HCT116 (cell line): ENCODE data around the gene FBXW4. TPM values are rescaled to one million over a fixed set of nuclear protein-coding genes. Genes with fewer than 3 reads are reported as not detected.

Experiments
- ATAC-seq: fragments of 200-7000 bp; cut with Tn5 transposase; 2 replicates; pipeline ENCODE4 v1.9.1; 2020; ENCODE audit warnings: mild to moderate bottlenecking, moderate library complexity
- BruUV-seq: library from RNA; stranded (reverse); fragments of 400-500 nt; replicated peaks from 2 replicates; lab custom pipeline; 2021; lab: Mats Ljungman, UMichigan
- CTCF ChIA-PET: fragments of 300-600 bp; sonication (Branson Sonifier 250); formaldehyde crosslinking; loops from one replicate; lab custom pipeline; 2021; ENCODE audit warnings: antibody characterized with exemption; lab: Charles Lee
- POLR2A ChIA-PET: fragments of 300-600, 350-600 bp; sonication (Branson Sonifier 250); formaldehyde crosslinking; loops from one replicate; lab custom pipeline; 2021; ENCODE audit warnings: antibody characterized with exemption; lab: Charles Lee
- RAD21 ChIA-PET, 2 experiments: fragments of 300-600 bp; sonication (Branson Sonifier 250); formaldehyde crosslinking; loops; one replicate each; lab custom pipeline; 2023; ENCODE audit warnings: low total read pairs in 2 of 2; ENCODE audit not compliant: uncharacterized antibody in 2 of 2, unreplicated experiment in 2 of 2, low non-redundant PET in 1 of 2; lab: Charles Lee
- DNase-seq: peaks from one replicate; pipeline ENCODE4 v3.0.0-alpha.2; 2010; ENCODE audit warnings: low read depth, low spot score
- H2AFZ ChIP-seq: fragments of 200-600 bp; shearing (Covaris generic), sonication (generic); 2 replicates; pipeline ENCODE4 v1.6.1; 2017; ENCODE audit warnings: low read depth, mixed run types, mixed read lengths, antibody characterized with exemption, low read length; ENCODE audit not compliant: poor library complexity, severe bottlenecking
- H3K27ac ChIP-seq: 2 replicates; pipeline ENCODE4 v1.5.1; 2012; ENCODE audit warnings: low read depth, low read length
- H3K27me3 ChIP-seq: fragments of 200-600 bp; sonication (generic); 2 replicates; pipeline ENCODE4 v1.6.1; 2016; ENCODE audit warnings: mixed run types, low read length, mixed read lengths; ENCODE audit not compliant: insufficient read depth
- H3K36me3 ChIP-seq, 2 experiments: fragments of 200-500 bp in 1 of 2; fragments of 200-600 bp in 1 of 2; sonication (Bioruptor generic) in 1 of 2; sonication (generic) in 1 of 2; 2 replicates each; pipeline versions ENCODE4 v1.5.1 to v1.6.1; 2014 to 2016; ENCODE audit warnings: low read length in 2 of 2, inconsistent platforms in 1 of 2, mixed read lengths in 1 of 2, mixed run types in 1 of 2; ENCODE audit not compliant: insufficient read depth in 2 of 2, control insufficient read depth in 1 of 2
- H3K4me1 ChIP-seq, 2 experiments: fragments of 200-600 bp in 1 of 2; sonication (generic) in 1 of 2; 2 replicates each; pipeline versions ENCODE4 v1.5.1 to v1.6.1; 2012 to 2017; ENCODE audit warnings: low read length in 2 of 2, inconsistent platforms in 1 of 2, mild to moderate bottlenecking in 1 of 2, mixed read lengths in 1 of 2, mixed run types in 1 of 2, moderate library complexity in 1 of 2; ENCODE audit not compliant: insufficient read depth in 2 of 2, control insufficient read depth in 1 of 2
- H3K4me2 ChIP-seq: fragments of 200-600 bp; sonication (generic); 2 replicates; pipeline ENCODE4 v1.6.1; 2017; ENCODE audit warnings: mixed run types, low read length, mixed read lengths
- H3K4me3 ChIP-seq, 2 experiments: fragments of 200-600 bp in 1 of 2; sonication (generic) in 1 of 2; replicated peaks in 1 of 2; 2 replicates each; pipeline ENCODE4 v1.5.1; 2011 to 2016; ENCODE audit warnings: low read length in 2 of 2, control low read depth in 1 of 2, low read depth in 1 of 2, mild to moderate bottlenecking in 1 of 2, mixed read lengths in 1 of 2, mixed run types in 1 of 2
- H3K79me2 ChIP-seq: fragments of 200-600 bp; sonication (generic); 2 replicates; pipeline ENCODE4 v1.6.1; 2017; ENCODE audit warnings: mild to moderate bottlenecking, mixed run types, low read length, moderate library complexity, mixed read lengths; ENCODE audit not compliant: insufficient read depth
- H3K9ac ChIP-seq: fragments of 200-600 bp; sonication (generic); 2 replicates; pipeline ENCODE4 v1.6.1; 2016; ENCODE audit warnings: low read length, mixed read lengths
- H3K9me2 ChIP-seq: fragments of 200-600 bp; sonication (generic), shearing (Covaris generic); 2 replicates; pipeline ENCODE4 v1.6.1; 2017; ENCODE audit warnings: mixed run types, mild to moderate bottlenecking, moderate library complexity; ENCODE audit not compliant: insufficient read depth
- H3K9me3 ChIP-seq, 2 experiments: fragments of 200-500 bp in 1 of 2; fragments of 200-600 bp in 1 of 2; sonication (Bioruptor generic) in 1 of 2; sonication (generic) in 1 of 2; 2 replicates each; pipeline ENCODE4 v1.6.1; 2014 to 2017; ENCODE audit warnings: low read length in 2 of 2, mixed read lengths in 2 of 2, inconsistent platforms in 1 of 2, low read depth in 1 of 2, mild to moderate bottlenecking in 1 of 2, mixed run types in 1 of 2, moderate library complexity in 1 of 2; ENCODE audit not compliant: control insufficient read depth in 1 of 2, insufficient read depth in 1 of 2
- H4K20me1 ChIP-seq: fragments of 200-600 bp; sonication (generic), shearing (Covaris generic); 2 replicates; pipeline ENCODE4 v1.6.1; 2017; ENCODE audit warnings: mixed run types, mild to moderate bottlenecking, moderate library complexity; ENCODE audit not compliant: insufficient read depth
- CBX3 ChIP-seq: IDR thresholded peaks from 2 replicates; pipeline ENCODE4 v1.6.1; 2012; ENCODE audit warnings: low read depth
- CEBPB ChIP-seq: IDR thresholded peaks from 2 replicates; pipeline ENCODE4 v1.6.1; 2012; ENCODE audit warnings: low read depth
- EGR1 ChIP-seq: IDR thresholded peaks from 2 replicates; pipeline ENCODE4 v1.6.1; 2012; ENCODE audit warnings: low read depth
- ELF1 ChIP-seq: IDR thresholded peaks from 2 replicates; pipeline ENCODE4 v1.6.1; 2012; ENCODE audit warnings: low read depth, borderline replicate concordance
- POLR2AphosphoS5 ChIP-seq: IDR thresholded peaks from 2 replicates; pipeline ENCODE4 v1.6.1; 2011; ENCODE audit warnings: mild to moderate bottlenecking, low read depth, low read length, moderate library complexity
- SIN3A ChIP-seq: IDR thresholded peaks from 2 replicates; pipeline ENCODE4 v1.6.1; 2012; ENCODE audit warnings: low read depth
- SP1 ChIP-seq: IDR thresholded peaks from 2 replicates; pipeline ENCODE4 v1.6.1; 2012; ENCODE audit warnings: low read depth
- TCF7L2 ChIP-seq: IDR thresholded peaks from 2 replicates; pipeline ENCODE4 v1.7.0; 2011; ENCODE audit warnings: borderline replicate concordance, inconsistent platforms; ENCODE audit not compliant: insufficient read depth, insufficient read length; ENCODE audit errors: extremely low read depth
- YY1 ChIP-seq: IDR thresholded peaks from 2 replicates; pipeline ENCODE4 v1.6.1; 2011; ENCODE audit warnings: low read length, low read depth, moderate library complexity, mild to moderate bottlenecking; ENCODE audit not compliant: insufficient replicate concordance; ENCODE audit errors: extremely low read depth
- ZFX ChIP-seq: fragments of 450-650 bp; IDR thresholded peaks from 2 replicates; pipeline ENCODE4 v1.6.1; 2017
- intact Hi-C: fragments of 100-400 bp; cut with micrococcal nuclease; formaldehyde crosslinking; loops from 2 replicates; pipeline ENCODE4 v1.10.0; 2022
- total RNA-seq: library from RNA; stranded (reverse); gene quantifications from one replicate; pipeline ENCODE4 v1.2.1, GENCODE V29; 2021; ENCODE audit not compliant: unreplicated experiment
- TF ChIP-seq, protein P1 (sequence below): IDR thresholded peaks from 2 replicates; pipeline ENCODE4 v1.6.1; 2012; ENCODE audit warnings: low read depth
- TF ChIP-seq, protein P2 (sequence below): IDR thresholded peaks from 2 replicates; pipeline ENCODE4 v1.6.1; 2011; ENCODE audit warnings: mild to moderate bottlenecking, low read length, moderate library complexity; ENCODE audit not compliant: insufficient replicate concordance; ENCODE audit errors: extremely low read depth
- TF ChIP-seq, protein P3 (sequence below): IDR thresholded peaks from 2 replicates; pipeline ENCODE4 v1.6.1; 2012
- TF ChIP-seq, protein P4 (sequence below), 3 experiments: fragments of 200-600 bp in 1 of 3; sonication (generic) in 1 of 3; IDR thresholded peaks in 2 of 3; conservative IDR thresholded peaks in 1 of 3; 2 replicates each; pipeline ENCODE4 v1.5.1; 2012 to 2017; ENCODE audit warnings: low read depth in 2 of 3, low read length in 2 of 3, antibody characterized with exemption in 1 of 3, borderline replicate concordance in 1 of 3, control low read depth in 1 of 3, mild to moderate bottlenecking in 1 of 3, mixed read lengths in 1 of 3, mixed run types in 1 of 3, moderate library complexity in 1 of 3; ENCODE audit not compliant: insufficient read depth in 1 of 3
- TF ChIP-seq, protein P5 (sequence below): IDR thresholded peaks from 2 replicates; pipeline ENCODE4 v1.6.1; 2012

Gene FBXW4
- total RNA-seq, 1 experiment from 2014 or later: 35.3 TPM

DNA sequence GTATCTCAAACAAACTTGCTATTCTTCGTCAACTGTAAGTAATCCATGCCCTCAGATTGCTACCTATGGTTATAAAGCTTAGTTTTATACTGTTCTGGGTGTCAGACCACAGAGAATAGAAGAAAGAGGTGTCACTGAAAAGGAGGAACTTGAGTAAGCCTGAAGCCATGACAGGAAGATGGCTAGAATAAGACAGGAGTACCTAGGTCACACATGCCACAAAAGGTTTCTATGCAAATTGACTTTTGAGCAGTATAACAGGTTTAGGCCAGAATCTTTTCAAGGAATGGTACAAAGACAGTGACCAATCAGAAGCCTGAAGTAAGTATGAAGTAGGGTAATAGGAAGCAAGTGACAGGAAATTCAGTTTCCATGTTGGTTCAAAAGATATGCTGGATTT is 23.5 kb downstream of the FBXW4 start (continued):
- TF ChIP-seq, protein P1, sequence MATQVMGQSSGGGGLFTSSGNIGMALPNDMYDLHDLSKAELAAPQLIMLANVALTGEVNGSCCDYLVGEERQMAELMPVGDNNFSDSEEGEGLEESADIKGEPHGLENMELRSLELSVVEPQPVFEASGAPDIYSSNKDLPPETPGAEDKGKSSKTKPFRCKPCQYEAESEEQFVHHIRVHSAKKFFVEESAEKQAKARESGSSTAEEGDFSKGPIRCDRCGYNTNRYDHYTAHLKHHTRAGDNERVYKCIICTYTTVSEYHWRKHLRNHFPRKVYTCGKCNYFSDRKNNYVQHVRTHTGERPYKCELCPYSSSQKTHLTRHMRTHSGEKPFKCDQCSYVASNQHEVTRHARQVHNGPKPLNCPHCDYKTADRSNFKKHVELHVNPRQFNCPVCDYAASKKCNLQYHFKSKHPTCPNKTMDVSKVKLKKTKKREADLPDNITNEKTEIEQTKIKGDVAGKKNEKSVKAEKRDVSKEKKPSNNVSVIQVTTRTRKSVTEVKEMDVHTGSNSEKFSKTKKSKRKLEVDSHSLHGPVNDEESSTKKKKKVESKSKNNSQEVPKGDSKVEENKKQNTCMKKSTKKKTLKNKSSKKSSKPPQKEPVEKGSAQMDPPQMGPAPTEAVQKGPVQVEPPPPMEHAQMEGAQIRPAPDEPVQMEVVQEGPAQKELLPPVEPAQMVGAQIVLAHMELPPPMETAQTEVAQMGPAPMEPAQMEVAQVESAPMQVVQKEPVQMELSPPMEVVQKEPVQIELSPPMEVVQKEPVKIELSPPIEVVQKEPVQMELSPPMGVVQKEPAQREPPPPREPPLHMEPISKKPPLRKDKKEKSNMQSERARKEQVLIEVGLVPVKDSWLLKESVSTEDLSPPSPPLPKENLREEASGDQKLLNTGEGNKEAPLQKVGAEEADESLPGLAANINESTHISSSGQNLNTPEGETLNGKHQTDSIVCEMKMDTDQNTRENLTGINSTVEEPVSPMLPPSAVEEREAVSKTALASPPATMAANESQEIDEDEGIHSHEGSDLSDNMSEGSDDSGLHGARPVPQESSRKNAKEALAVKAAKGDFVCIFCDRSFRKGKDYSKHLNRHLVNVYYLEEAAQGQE: no peak
- TF ChIP-seq TCF7L2 (no peak), EGR1 (no peak), POLR2AphosphoS5 (no peak)
- TF ChIP-seq, all 23 proteins: peak for 0

DNA sequence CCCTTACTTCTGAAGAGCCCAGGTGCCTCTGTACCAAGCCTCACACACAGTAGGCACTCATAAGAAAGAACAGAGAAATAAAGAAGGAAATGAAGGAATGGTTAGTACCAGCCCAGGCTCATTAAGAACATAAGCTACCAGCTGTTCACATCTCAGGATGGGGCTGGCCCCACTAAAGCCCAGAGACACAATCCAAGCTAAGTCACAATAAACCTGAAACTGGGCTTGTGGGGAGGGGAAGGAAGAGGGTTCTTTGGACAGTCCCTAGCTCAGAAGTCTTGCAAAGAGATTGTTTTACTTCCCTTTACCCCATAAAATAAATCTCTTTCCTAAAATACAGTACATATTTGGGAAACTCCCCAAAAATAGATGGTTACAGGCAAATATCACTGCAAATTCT is 24.3 kb downstream of the FBXW4 start:
- RAD21 ChIA-PET: no interaction called here

More for the DNA sequence above, 24.3 kb downstream of the FBXW4 start:
- ATAC-seq: no peak
- Histone ChIP-seq H3K36me3 (peaks cover 0 to 25% of the 10 kb centered on the region in 2 experiments; a peak in 2 of 4 replicates), H3K9me3 (no peaks in the 10 kb centered on the region), H3K9me2 (no peaks in the 10 kb centered on the region), H3K27ac (no peak overlapping the region), H3K4me1 (no peaks in the 10 kb centered on the region), H3K4me2 (no peak overlapping the region), H2AFZ (no peak overlapping the region), H3K27me3 (no peaks in the 10 kb centered on the region), H3K4me3 (no peak overlapping the region), H4K20me1 (no peaks in the 10 kb centered on the region), H3K9ac (no peak overlapping the region), H3K79me2 (no peaks in the 10 kb centered on the region)
- ChIA-PET CTCF (no interaction called here), POLR2A (no interaction called here)
- intact Hi-C loops: no loop called here
- BruUV-seq: no TSS peak
- no peak for DNase-seq
- TF ChIP-seq, protein P2, sequence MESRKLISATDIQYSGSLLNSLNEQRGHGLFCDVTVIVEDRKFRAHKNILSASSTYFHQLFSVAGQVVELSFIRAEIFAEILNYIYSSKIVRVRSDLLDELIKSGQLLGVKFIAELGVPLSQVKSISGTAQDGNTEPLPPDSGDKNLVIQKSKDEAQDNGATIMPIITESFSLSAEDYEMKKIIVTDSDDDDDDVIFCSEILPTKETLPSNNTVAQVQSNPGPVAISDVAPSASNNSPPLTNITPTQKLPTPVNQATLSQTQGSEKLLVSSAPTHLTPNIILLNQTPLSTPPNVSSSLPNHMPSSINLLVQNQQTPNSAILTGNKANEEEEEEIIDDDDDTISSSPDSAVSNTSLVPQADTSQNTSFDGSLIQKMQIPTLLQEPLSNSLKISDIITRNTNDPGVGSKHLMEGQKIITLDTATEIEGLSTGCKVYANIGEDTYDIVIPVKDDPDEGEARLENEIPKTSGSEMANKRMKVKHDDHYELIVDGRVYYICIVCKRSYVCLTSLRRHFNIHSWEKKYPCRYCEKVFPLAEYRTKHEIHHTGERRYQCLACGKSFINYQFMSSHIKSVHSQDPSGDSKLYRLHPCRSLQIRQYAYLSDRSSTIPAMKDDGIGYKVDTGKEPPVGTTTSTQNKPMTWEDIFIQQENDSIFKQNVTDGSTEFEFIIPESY: no peak
- TF ChIP-seq ELF1 (no peak), CBX3 (no peak), ZFX (no peak), YY1 (no peak), CEBPB (no peak), SP1 (no peak), SIN3A (no peak)
- TF ChIP-seq, protein P3, sequence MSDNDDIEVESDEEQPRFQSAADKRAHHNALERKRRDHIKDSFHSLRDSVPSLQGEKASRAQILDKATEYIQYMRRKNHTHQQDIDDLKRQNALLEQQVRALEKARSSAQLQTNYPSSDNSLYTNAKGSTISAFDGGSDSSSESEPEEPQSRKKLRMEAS: no peak
- TF ChIP-seq, protein P4, sequence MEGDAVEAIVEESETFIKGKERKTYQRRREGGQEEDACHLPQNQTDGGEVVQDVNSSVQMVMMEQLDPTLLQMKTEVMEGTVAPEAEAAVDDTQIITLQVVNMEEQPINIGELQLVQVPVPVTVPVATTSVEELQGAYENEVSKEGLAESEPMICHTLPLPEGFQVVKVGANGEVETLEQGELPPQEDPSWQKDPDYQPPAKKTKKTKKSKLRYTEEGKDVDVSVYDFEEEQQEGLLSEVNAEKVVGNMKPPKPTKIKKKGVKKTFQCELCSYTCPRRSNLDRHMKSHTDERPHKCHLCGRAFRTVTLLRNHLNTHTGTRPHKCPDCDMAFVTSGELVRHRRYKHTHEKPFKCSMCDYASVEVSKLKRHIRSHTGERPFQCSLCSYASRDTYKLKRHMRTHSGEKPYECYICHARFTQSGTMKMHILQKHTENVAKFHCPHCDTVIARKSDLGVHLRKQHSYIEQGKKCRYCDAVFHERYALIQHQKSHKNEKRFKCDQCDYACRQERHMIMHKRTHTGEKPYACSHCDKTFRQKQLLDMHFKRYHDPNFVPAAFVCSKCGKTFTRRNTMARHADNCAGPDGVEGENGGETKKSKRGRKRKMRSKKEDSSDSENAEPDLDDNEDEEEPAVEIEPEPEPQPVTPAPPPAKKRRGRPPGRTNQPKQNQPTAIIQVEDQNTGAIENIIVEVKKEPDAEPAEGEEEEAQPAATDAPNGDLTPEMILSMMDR (IDR thresholded peaks at IDR 0.05 in 2 of 3, conservative IDR thresholded peaks at IDR 0.05 in 1 of 3; ENCODE audit: borderline replicate concordance in 1 of 3, insufficient read depth in 1 of 3, low read depth in 2 of 3, low read length in 2 of 3): no peak
- TF ChIP-seq, protein P5, sequence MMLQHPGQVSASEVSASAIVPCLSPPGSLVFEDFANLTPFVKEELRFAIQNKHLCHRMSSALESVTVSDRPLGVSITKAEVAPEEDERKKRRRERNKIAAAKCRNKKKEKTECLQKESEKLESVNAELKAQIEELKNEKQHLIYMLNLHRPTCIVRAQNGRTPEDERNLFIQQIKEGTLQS: no peak
- TF ChIP-seq, all 23 proteins: peak for 0
